A673 (cell line): ENCODE results near the gene VMAC.

Experiments
- EZH2 ChIP-seq: fragments of 200-600 bp; sonication (generic); IDR thresholded peaks from 2 replicates; pipeline ENCODE4 v1.6.1; 2017; ENCODE audit warnings: borderline replicate concordance, low read depth, mild to moderate bottlenecking, mixed read lengths, antibody characterized with exemption, low read length; ENCODE audit not compliant: poor library complexity, severe bottlenecking
- TF ChIP-seq, protein P1 (sequence below): fragments of 300-800, 200-600 bp; sonication (generic); conservative IDR thresholded peaks from 2 replicates; pipeline ENCODE4 v1.5.1; 2017; ENCODE audit warnings: low read depth, mild to moderate bottlenecking, antibody characterized with exemption, low read length, moderate library complexity, mixed read lengths

DNA sequence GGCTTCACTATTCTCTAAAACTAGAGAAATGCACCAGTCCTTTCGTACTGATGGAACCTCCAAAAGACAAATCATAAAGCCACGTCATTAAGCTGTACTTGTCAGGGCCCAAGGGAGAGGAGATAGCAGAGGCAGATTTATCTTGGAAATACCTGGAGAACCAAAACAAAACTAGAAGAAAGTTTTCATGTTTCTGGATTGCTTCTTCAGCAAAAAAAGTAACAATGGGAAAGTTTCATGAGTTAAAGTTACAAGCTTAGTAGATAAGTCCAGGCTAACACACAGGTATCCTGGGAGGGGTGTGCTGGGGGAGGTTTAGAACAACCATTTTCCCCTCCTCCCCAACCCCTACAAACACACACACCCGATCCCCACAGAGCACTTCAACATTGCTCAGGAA is 51.7 kb downstream of the VMAC start:
- no peak for TF ChIP-seq EZH2
- TF ChIP-seq, protein P1, sequence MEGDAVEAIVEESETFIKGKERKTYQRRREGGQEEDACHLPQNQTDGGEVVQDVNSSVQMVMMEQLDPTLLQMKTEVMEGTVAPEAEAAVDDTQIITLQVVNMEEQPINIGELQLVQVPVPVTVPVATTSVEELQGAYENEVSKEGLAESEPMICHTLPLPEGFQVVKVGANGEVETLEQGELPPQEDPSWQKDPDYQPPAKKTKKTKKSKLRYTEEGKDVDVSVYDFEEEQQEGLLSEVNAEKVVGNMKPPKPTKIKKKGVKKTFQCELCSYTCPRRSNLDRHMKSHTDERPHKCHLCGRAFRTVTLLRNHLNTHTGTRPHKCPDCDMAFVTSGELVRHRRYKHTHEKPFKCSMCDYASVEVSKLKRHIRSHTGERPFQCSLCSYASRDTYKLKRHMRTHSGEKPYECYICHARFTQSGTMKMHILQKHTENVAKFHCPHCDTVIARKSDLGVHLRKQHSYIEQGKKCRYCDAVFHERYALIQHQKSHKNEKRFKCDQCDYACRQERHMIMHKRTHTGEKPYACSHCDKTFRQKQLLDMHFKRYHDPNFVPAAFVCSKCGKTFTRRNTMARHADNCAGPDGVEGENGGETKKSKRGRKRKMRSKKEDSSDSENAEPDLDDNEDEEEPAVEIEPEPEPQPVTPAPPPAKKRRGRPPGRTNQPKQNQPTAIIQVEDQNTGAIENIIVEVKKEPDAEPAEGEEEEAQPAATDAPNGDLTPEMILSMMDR = no peak
